ENCODE measurements around the gene MYH9. TPM values are rescaled to one million over a fixed set of nuclear protein-coding genes. Genes with fewer than 3 reads are reported as not detected.
A peak's percentile ranks its signal among the peaks of the same experiment; 100 is the strongest.

Gene MYH9
- total and polyA plus RNA-seq, 2 donors (not counting 1 experiment from before 2014, with no cell fraction given) = 108 to 554 TPM

DNA sequence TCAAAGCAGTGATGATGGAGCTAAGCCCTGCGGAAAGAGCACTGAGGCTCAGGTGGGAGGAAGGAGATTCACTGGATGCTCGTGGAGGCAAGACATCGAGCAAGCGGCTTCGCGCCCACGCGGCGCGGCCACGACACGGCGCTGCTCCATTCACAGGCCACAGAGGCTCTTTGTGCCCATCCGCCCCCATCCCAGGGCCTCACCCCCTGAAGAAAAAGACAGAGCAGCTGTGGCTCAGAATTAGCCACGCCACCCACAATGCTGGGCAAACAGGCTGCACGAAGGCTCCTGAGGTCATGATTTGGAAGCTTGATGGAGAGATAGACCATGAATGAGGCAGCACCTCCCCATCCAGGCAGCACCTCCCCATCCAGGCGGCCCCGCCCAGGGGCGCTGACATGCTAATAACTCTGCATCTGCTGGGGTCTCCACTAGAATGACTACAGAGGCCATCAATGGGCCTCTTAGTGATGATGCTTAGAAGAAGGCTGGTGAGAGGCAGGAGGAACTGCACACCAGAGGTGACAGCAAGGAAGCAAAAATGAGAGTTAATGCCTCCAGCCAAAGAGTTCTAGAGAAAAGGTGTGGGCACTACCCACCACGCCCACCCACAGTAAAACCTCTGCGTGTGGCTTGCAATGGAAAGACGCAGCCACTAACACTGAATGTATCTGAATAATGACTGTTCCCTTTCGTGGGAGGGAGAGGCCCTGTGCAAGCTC, 43.5 kb downstream of the MYH9 start:
- H2AFZ ChIP-seq (ENCODE audit: insufficient read depth, low read depth, low read length, poor library complexity, severe bottlenecking) = no peak overlapping the region
- H4K20me1 ChIP-seq (ENCODE audit: control insufficient read depth, insufficient read depth, low read length, poor library complexity, severe bottlenecking) = peaks cover 93% of the 10 kb centered on the region
- no peak overlapping the region for H3K9ac ChIP-seq (ENCODE audit: low read length)
- ChIA-PET POLR2A (interaction anchor here (0.7 kb wide), 1 partner anchor 33 kb away, joined by 10 read pairs; no protein-coding TSS in a partner anchor), CTCF (interaction anchor here (0.5 to 2.7 kb wide), 4 partner anchors 33 to 565 kb away, joined by 3 to 14 read pairs (median 4); no protein-coding TSS in a partner anchor)
- peaks cover 33% of the 10 kb centered on the region for H3K4me1 Mint-ChIP-seq
- H3K9me3 ChIP-seq (ENCODE audit: control extremely low read depth in 1 of 3, control insufficient read depth in 2 of 3, insufficient read depth in 1 of 3, low read length in 2 of 3) = no peaks in the 10 kb centered on the region
- no peaks in the 10 kb centered on the region for H3K27me3 Mint-ChIP-seq
- H3K36me3 ChIP-seq (replicated peaks in 1 of 2; ENCODE audit: control extremely low read depth in 1 of 2, control insufficient read depth in 1 of 2, extremely low read depth in 1 of 2, insufficient read depth in 2 of 2, low read length in 1 of 2) = peaks cover 13 to 88% of the 10 kb centered on the region in 2 experiments
- H3K4me1 ChIP-seq (ENCODE audit: control insufficient read depth in 2 of 2, insufficient read depth in 2 of 2, low read length in 2 of 2) = peaks cover 0 to 11% of the 10 kb centered on the region in 2 donors
- peaks cover 97% of the 10 kb centered on the region for H3K79me2 ChIP-seq (ENCODE audit: control insufficient read depth, insufficient read depth, low read length)
- DNase-seq (no peak), ATAC-seq (ENCODE audit: low read depth) (no peak)
- H3K4me3 ChIP-seq (ENCODE audit: control extremely low read depth in 1 of 5, extremely low read depth in 1 of 5, insufficient read depth in 1 of 5, low read depth in 2 of 5, low read length in 4 of 5) = no peak overlapping the region
- H3K27me3 ChIP-seq (replicated peaks in 1 of 4; ENCODE audit: control extremely low read depth in 1 of 4, control insufficient read depth in 3 of 4, insufficient read depth in 4 of 4, low read length in 3 of 4) = no peaks in the 10 kb centered on the region
- peak overlapping the region; percentile 84 for H3K27ac Mint-ChIP-seq
- WGBS (ENCODE audit: insufficient coverage) = 95% methylated on average over 19 of the region's 23 CpGs
- H3K4me2 ChIP-seq (replicated peaks; ENCODE audit: low read depth, low read length, poor library complexity, severe bottlenecking) = no peak overlapping the region
- H3K9me3 Mint-ChIP-seq (ENCODE audit: insufficient read depth) = no peaks in the 10 kb centered on the region
- H3K27ac ChIP-seq (ENCODE audit: low read length in 2 of 2) = peak overlapping the region in 1 of 2 donors; percentile 18
- TF ChIP-seq CTCF (IDR thresholded peaks at IDR 0.05) (no peak), EZH2 (IDR thresholded peaks at IDR 0.05; ENCODE audit: borderline replicate concordance, insufficient read depth, low read depth, low read length, poor library complexity, severe bottlenecking) (no peak)
- H3K4me3 Mint-ChIP-seq = no peak overlapping the region
- intact Hi-C loops (cut with micrococcal nuclease) = no loop called here

DNA sequence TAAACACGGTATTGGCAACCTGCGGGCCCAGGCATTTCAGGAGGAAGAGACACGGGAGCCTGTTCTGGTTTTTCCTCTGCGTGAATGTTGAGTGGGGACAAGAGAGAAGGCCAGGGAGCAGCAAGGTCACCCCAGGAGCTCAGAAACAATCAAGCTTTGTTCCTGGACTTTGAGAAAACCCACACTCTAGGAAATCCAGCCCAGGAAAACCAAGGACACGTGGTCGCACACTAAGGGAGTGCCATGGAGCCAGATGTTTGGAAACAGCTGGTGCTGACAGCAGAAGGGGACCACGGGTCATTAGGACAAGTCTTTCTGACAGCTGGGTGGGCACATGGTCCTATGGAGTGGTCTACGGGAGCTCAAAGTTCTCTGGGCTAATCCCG, 44.1 kb downstream of the MYH9 start:
- Mint-ChIP-seq H3K27ac (peak overlapping the region; percentile 70), H3K9me3 (ENCODE audit: insufficient read depth) (no peaks in the 10 kb centered on the region), H3K4me3 (no peak overlapping the region), H3K27me3 (no peaks in the 10 kb centered on the region), H3K4me1 (peaks cover 34% of the 10 kb centered on the region)
- H2AFZ ChIP-seq (ENCODE audit: insufficient read depth, low read depth, low read length, poor library complexity, severe bottlenecking) = no peak overlapping the region
- CTCF ChIA-PET = interaction anchor here (0.5 to 2.7 kb wide), 4 partner anchors 11 to 127 kb away, joined by 3 to 14 read pairs (median 4); no protein-coding TSS in a partner anchor
- ATAC-seq (ENCODE audit: low read depth) (no peak), DNase-seq (no peak)
- no peaks in the 10 kb centered on the region for H3K9me3 ChIP-seq (ENCODE audit: control extremely low read depth in 1 of 3, control insufficient read depth in 2 of 3, insufficient read depth in 1 of 3, low read length in 2 of 3)
- TF ChIP-seq CTCF (IDR thresholded peaks at IDR 0.05) (no peak), EZH2 (IDR thresholded peaks at IDR 0.05; ENCODE audit: borderline replicate concordance, insufficient read depth, low read depth, low read length, poor library complexity, severe bottlenecking) (no peak)
- intact Hi-C loops (cut with micrococcal nuclease) = no loop called here
- 92% methylated on average over 8 of the region's 9 CpGs for WGBS (ENCODE audit: insufficient coverage)
- H3K4me2 ChIP-seq (replicated peaks; ENCODE audit: low read depth, low read length, poor library complexity, severe bottlenecking) = no peak overlapping the region
- peak overlapping the region in 1 of 2 donors; percentile 18 for H3K27ac ChIP-seq (ENCODE audit: low read length in 2 of 2)
- no peaks in the 10 kb centered on the region for H3K27me3 ChIP-seq (replicated peaks in 1 of 4; ENCODE audit: control extremely low read depth in 1 of 4, control insufficient read depth in 3 of 4, insufficient read depth in 4 of 4, low read length in 3 of 4)
- POLR2A ChIA-PET = interaction anchor here (0.7 kb wide), 1 partner anchor 33 kb away, joined by 10 read pairs; no protein-coding TSS in a partner anchor
- peaks cover 0 to 11% of the 10 kb centered on the region in 2 donors for H3K4me1 ChIP-seq (ENCODE audit: control insufficient read depth in 2 of 2, insufficient read depth in 2 of 2, low read length in 2 of 2)
- peaks cover 93% of the 10 kb centered on the region for H4K20me1 ChIP-seq (ENCODE audit: control insufficient read depth, insufficient read depth, low read length, poor library complexity, severe bottlenecking)
- no peak overlapping the region for H3K9ac ChIP-seq (ENCODE audit: low read length)
- no peak overlapping the region for H3K4me3 ChIP-seq (ENCODE audit: control extremely low read depth in 1 of 5, extremely low read depth in 1 of 5, insufficient read depth in 1 of 5, low read depth in 2 of 5, low read length in 4 of 5)
- peaks cover 13 to 89% of the 10 kb centered on the region in 2 experiments for H3K36me3 ChIP-seq (replicated peaks in 1 of 2; ENCODE audit: control extremely low read depth in 1 of 2, control insufficient read depth in 1 of 2, extremely low read depth in 1 of 2, insufficient read depth in 2 of 2, low read length in 1 of 2)
- H3K79me2 ChIP-seq (ENCODE audit: control insufficient read depth, insufficient read depth, low read length) = peaks cover 97% of the 10 kb centered on the region
